ENCODE measurements around the gene PTGS2.

DNA sequence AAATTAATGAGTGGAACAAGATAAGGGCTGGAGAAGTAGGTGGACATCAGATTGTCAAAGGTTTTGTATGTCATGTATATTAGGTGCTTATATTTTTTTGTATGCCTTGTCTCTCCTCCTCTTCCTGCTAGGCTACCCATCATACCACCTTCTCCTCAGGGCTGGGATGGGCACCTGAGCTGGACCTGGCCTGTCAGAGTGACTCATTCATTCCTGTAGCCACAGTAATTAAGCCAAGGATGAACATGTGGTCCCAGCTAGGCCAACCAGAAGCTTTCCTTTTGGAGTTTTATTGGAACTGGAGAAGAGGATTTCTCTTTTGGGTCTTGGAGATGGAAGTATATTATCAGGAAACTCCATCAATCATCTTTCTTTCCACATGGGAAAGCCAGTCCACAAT lies 21.2 kb downstream of the PTGS2 start:
- TF ChIP-seq CTCF (IDR thresholded peaks at IDR 0.05) (no peak), POLR2AphosphoS5 (IDR thresholded peaks at IDR 0.05; ENCODE audit: insufficient read depth in 1 of 2, low read depth in 1 of 2) (no peak)

Data from vagina (tissue), 2 donors.